SHP77 (cell line): ENCODE data around the gene AGMAT.

Source experiments
- DNase-seq, 2 experiments: peaks; one replicate each; lab custom pipeline; 2025; lab: John Stamatoyannopoulos, UW

AGMAT gene

GRCh38 chr1:15523104-15524020 lies 61.5 kb downstream of the AGMAT start:
- DNase-seq: peak in 1 of 2 experiments; percentile 0

GRCh38 chr1:15522551-15522950 lies 62.3 kb downstream of the AGMAT start:
- DNase-seq: no peak
